HepG2 (cell line): ENCODE measurements around the gene BLVRB. TPM values are rescaled to one million over a fixed set of nuclear protein-coding genes. Genes with fewer than 3 reads are reported as not detected.

Experiments used
- ADNP ChIP-seq: sonication (generic); formaldehyde crosslinking; IDR thresholded peaks from 2 replicates; pipeline ENCODE4 v1.4.0; 2020; ENCODE audit warnings: missing genetic modification reagents
- ASH2L ChIP-seq: fragments of 300-600, 200-600 bp; sonication (generic); IDR thresholded peaks from 2 replicates; pipeline ENCODE4 v1.7.0; 2017; ENCODE audit warnings: low read depth, mild to moderate bottlenecking, moderate library complexity, mixed read lengths, low read length; ENCODE audit not compliant: insufficient read length
- BRCA1 ChIP-seq: sonication (generic); formaldehyde crosslinking; IDR thresholded peaks from 2 replicates; pipeline ENCODE4 v1.4.0; 2020; ENCODE audit warnings: missing genetic modification reagents
- FOXP4 ChIP-seq: sonication (generic); formaldehyde crosslinking; IDR thresholded peaks from 2 replicates; pipeline ENCODE4 v1.4.0; 2020; ENCODE audit warnings: missing genetic modification reagents
- HDAC1 ChIP-seq: sonication (generic); formaldehyde crosslinking; IDR thresholded peaks from 2 replicates; pipeline ENCODE4 v1.5.1; 2020; ENCODE audit warnings: mild to moderate bottlenecking, missing genetic modification reagents
- HNRNPLL ChIP-seq: fragments of 200-400 bp; formaldehyde crosslinking; IDR thresholded peaks from 2 replicates; pipeline ENCODE4 v1.6.1; 2017; ENCODE audit warnings: mild to moderate bottlenecking, low read depth, low read length; ENCODE audit not compliant: poor library complexity, severe bottlenecking
- JDP2 ChIP-seq: sonication (generic); formaldehyde crosslinking; IDR thresholded peaks from 2 replicates; pipeline ENCODE4 v1.8.1; 2022; ENCODE audit warnings: missing genetic modification reagents, borderline replicate concordance
- KDM1A ChIP-seq: IDR thresholded peaks from 2 replicates; pipeline ENCODE4 v1.6.1; 2016; ENCODE audit warnings: missing compliant biosample characterization
- NAIF1 ChIP-seq: sonication (generic); formaldehyde crosslinking; IDR thresholded peaks from 2 replicates; pipeline ENCODE4 v1.5.0; 2020; ENCODE audit warnings: mild to moderate bottlenecking, missing genetic modification reagents, borderline replicate concordance
- POLR2A ChIP-seq, 2 experiments: IDR thresholded peaks; 2 replicates each; pipeline ENCODE4 v1.6.1; 2011; ENCODE audit warnings: low read depth in 2 of 2, low read length in 2 of 2, mild to moderate bottlenecking in 1 of 2, moderate library complexity in 1 of 2; ENCODE audit not compliant: insufficient read depth in 1 of 2
- RCOR2 ChIP-seq: IDR thresholded peaks from 2 replicates; pipeline ENCODE4 v1.6.1; 2016; ENCODE audit warnings: missing biosample characterization, missing genetic modification reagents
- RXRA ChIP-seq: sonication (generic); formaldehyde crosslinking; IDR thresholded peaks from 2 replicates; pipeline ENCODE4 v1.5.1; 2020; ENCODE audit warnings: missing genetic modification reagents
- SCMH1 ChIP-seq: sonication (generic); formaldehyde crosslinking; IDR thresholded peaks from 2 replicates; pipeline ENCODE4 v1.9.0; 2021; ENCODE audit warnings: missing genetic modification reagents, mild to moderate bottlenecking, borderline replicate concordance
- SMAD1 ChIP-seq: sonication (generic); formaldehyde crosslinking; IDR thresholded peaks from 2 replicates; pipeline ENCODE4 v1.4.0; 2020; ENCODE audit warnings: missing genetic modification reagents, low read depth, mild to moderate bottlenecking, borderline replicate concordance
- SRF ChIP-seq: IDR thresholded peaks from 2 replicates; pipeline ENCODE4 v1.6.1; 2011; ENCODE audit warnings: mild to moderate bottlenecking, low read depth, low read length, moderate library complexity
- SRSF1 ChIP-seq: fragments of 200-400 bp; formaldehyde crosslinking; optimal IDR thresholded peaks from 2 replicates; pipeline ENCODE3; 2017; ENCODE audit warnings: mild to moderate bottlenecking, low read depth, low read length, moderate library complexity
- ZFP1 ChIP-seq: IDR thresholded peaks from 2 replicates; pipeline ENCODE4 v1.6.1; 2016
- ZFP36L2 ChIP-seq: sonication (generic); formaldehyde crosslinking; IDR thresholded peaks from 2 replicates; pipeline ENCODE4 v1.4.0; 2020; ENCODE audit warnings: missing genetic modification reagents
- ZKSCAN1 ChIP-seq: fragments of 150-350 bp; IDR thresholded peaks from 2 replicates; pipeline ENCODE4 v1.6.1; 2014; ENCODE audit warnings: low read length
- ZNF264 ChIP-seq: sonication (generic); formaldehyde crosslinking; IDR thresholded peaks from 2 replicates; pipeline ENCODE4 v1.4.0; 2020; ENCODE audit warnings: missing genetic modification reagents
- ZNF3 ChIP-seq: IDR thresholded peaks from 2 replicates; pipeline ENCODE4 v1.7.0; 2017; ENCODE audit warnings: inconsistent platforms
- ZNF331 ChIP-seq: sonication (generic); formaldehyde crosslinking; IDR thresholded peaks from 2 replicates; pipeline ENCODE4 v1.4.0; 2020; ENCODE audit warnings: missing genetic modification reagents
- ZNF350 ChIP-seq: sonication (generic); formaldehyde crosslinking; IDR thresholded peaks from 2 replicates; pipeline ENCODE4 v1.4.0; 2020; ENCODE audit warnings: mild to moderate bottlenecking, low read depth, missing genetic modification reagents, borderline replicate concordance
- ZNF468 ChIP-seq: sonication (generic); formaldehyde crosslinking; IDR thresholded peaks from 2 replicates; pipeline ENCODE4 v1.8.0; 2022; ENCODE audit warnings: mild to moderate bottlenecking, moderate library complexity, missing genetic modification reagents
- ZNF501 ChIP-seq: sonication (generic); formaldehyde crosslinking; IDR thresholded peaks from 2 replicates; pipeline ENCODE4 v1.5.1; 2020; ENCODE audit warnings: mild to moderate bottlenecking, moderate library complexity, missing genetic modification reagents
- ZNF563 ChIP-seq: sonication (generic); formaldehyde crosslinking; IDR thresholded peaks from 2 replicates; pipeline ENCODE4 v1.8.0; 2022; ENCODE audit warnings: mild to moderate bottlenecking, moderate library complexity, missing genetic modification reagents
- ZNF597 ChIP-seq: sonication (generic); formaldehyde crosslinking; IDR thresholded peaks from 2 replicates; pipeline ENCODE4 v1.5.0; 2020; ENCODE audit warnings: missing genetic modification reagents
- ZNF605 ChIP-seq: sonication (generic); formaldehyde crosslinking; IDR thresholded peaks from 2 replicates; pipeline ENCODE4 v1.8.0; 2022; ENCODE audit warnings: mild to moderate bottlenecking, missing genetic modification reagents
- ZNF800 ChIP-seq: sonication (generic); formaldehyde crosslinking; IDR thresholded peaks from 2 replicates; pipeline ENCODE4 v1.4.0; 2020; ENCODE audit warnings: missing genetic modification reagents
- polyA plus RNA-seq, 8 experiments: library from polyadenylated mRNA; depleted of rRNA in 3 of 8; stranded (reverse) in 7 of 8; unstranded in 1 of 8; fragments of >200 nt; fragmentation: Illumina TruSeq in 4 of 8; extraction: Trizol in 4 of 8; gene quantifications; 2 replicates each; pipeline versions ENCODE4 v1.2.1 to v1.2.3, GENCODE V29; 2011 to 2016; ENCODE audit warnings: low read depth in 4 of 8, missing spikeins in 1 of 8, mixed read lengths in 1 of 8; ENCODE audit not compliant: insufficient read depth in 1 of 8
- total RNA-seq, 5 experiments: library from RNA; depleted of rRNA; stranded (reverse); fragments of >200 nt; fragmentation: Illumina TruSeq; extraction: Trizol; gene quantifications; 2 replicates each; pipeline ENCODE4 v1.2.3, GENCODE V29; 2016; ENCODE audit warnings: low read depth in 1 of 5

The BLVRB gene
- total and polyA plus RNA-seq, 2 of the 13 experiments (the other 11 are each of a cell fraction or from before 2014, with no cell fraction given) = 25.9 to 51.4 TPM

DNA sequence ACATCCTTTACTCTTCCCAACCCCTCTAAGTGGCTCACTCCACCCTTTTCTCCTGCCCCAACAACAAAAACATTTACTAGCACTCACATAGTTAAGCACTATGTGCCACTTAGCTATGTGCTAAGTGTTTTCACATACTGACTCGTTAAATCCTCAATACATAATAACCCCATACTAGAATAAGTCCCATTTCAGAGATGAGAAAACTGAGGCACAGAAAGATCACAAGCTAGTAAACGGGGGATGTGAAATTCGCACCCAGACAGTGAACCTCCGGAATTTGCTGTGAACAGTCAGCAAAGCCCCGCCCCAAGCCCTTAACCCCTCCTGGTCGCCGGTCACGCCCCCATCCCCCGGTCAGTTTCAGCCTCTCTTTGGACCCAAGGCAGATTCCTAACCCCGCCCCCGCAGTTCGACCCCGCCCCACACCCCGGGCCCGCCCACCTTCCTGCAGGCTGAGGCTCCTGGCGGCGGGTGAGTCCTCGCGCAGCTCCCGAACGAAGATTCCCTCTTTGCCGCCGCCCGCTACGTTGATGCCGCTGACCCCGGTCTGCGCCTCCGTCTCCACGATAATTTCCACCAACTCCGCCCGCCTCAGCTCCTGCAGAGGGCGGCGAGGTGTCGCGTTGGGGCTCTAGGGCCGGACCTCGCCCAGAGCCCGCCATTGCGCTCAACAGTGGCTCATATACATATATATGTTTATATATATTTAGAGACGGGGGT lies 62.1 kb downstream of the BLVRB start (continued):
- TF ChIP-seq FOXP4 (CRISPR knock-in tag) (0 out of 2 replicates have a peak, but pooled peaks have one; percentile 5), ZNF597 (CRISPR knock-in tag) (no peak), ADNP (CRISPR knock-in tag) (peak; percentile 92), ZNF3 (CRISPR knock-in tag) (no peak), ZNF501 (CRISPR knock-in tag) (no peak), RXRA (CRISPR knock-in tag) (0 out of 2 replicates have a peak, but pooled peaks have one; percentile 33), ZKSCAN1 (no peak), ZNF350 (CRISPR knock-in tag) (no peak), BRCA1 (CRISPR knock-in tag) (no peak), HDAC1 (CRISPR knock-in tag) (peak; percentile 36), KDM1A (peak; percentile 90), ZNF563 (CRISPR knock-in tag) (no peak; the same call in 1 of the 2 replicates), ZFP1 (no peak), ASH2L (peak; percentile 18), ZFP36L2 (CRISPR knock-in tag) (no peak), SCMH1 (no peak), ZNF800 (CRISPR knock-in tag) (no peak), ZNF331 (CRISPR knock-in tag) (no peak), RCOR2 (CRISPR knock-in tag) (peak; percentile 93), ZNF605 (no peak), SMAD1 (CRISPR knock-in tag) (no peak), JDP2 (CRISPR knock-in tag) (no peak), SRF (no peak), HNRNPLL (peak; percentile 95), POLR2A (IDR thresholded peaks at IDR 0.05; ENCODE audit: insufficient read depth in 1 of 2, low read depth in 2 of 2, low read length in 2 of 2) (peak in 1 of 2 experiments; percentile 52; a peak in 1 of 4 replicates), ZNF468 (CRISPR knock-in tag) (no peak), SRSF1 (no peak), ZNF264 (CRISPR knock-in tag) (no peak), NAIF1 (no peak)
